ENCODE results near the gene NKX1-2. TPM values are rescaled to one million over a fixed set of nuclear protein-coding genes. Genes with fewer than 3 reads are reported as not detected.

NKX1-2 gene
- total RNA-seq, 2 experiments from 2014 or later, result not detected

- Mint-ChIP-seq H3K27ac (no peak overlapping the region), H3K4me1 (no peaks in the 10 kb centered on the region), H3K36me3 (ENCODE audit: low read depth) (no peaks in the 10 kb centered on the region), H3K4me3 (no peak overlapping the region), H3K9me3 (ENCODE audit: low read depth) (no peaks in the 10 kb centered on the region), H3K27me3 (peaks cover 2% of the 10 kb centered on the region)
- DNase-seq (no peak), ATAC-seq (no peak)
- CTCF ChIA-PET, result no interaction called here
- POLR2A ChIA-PET, result no interaction called here
- intact Hi-C loops (cut with DNase I, micrococcal nuclease), result no loop called here
Observed at GRCh38 chr10:124425227-124425962, 24.4 kb downstream of the NKX1-2 start.

- ChIA-PET POLR2A (no interaction called here), CTCF (no interaction called here)
- ATAC-seq (no peak), DNase-seq (no peak)
- Mint-ChIP-seq H3K36me3 (ENCODE audit: low read depth) (no peaks in the 10 kb centered on the region), H3K4me3 (no peak overlapping the region), H3K27ac (no peak overlapping the region), H3K9me3 (ENCODE audit: low read depth) (no peaks in the 10 kb centered on the region), H3K27me3 (peaks cover 2% of the 10 kb centered on the region), H3K4me1 (peaks cover 3% of the 10 kb centered on the region)
- intact Hi-C loops (cut with DNase I, micrococcal nuclease), result no loop called here
Observed at GRCh38 chr10:124423813-124424212, 26.0 kb downstream of the NKX1-2 start.

- Mint-ChIP-seq H3K4me1 (peaks cover 5% of the 10 kb centered on the region), H3K9me3 (ENCODE audit: low read depth) (no peaks in the 10 kb centered on the region), H3K36me3 (ENCODE audit: low read depth) (no peaks in the 10 kb centered on the region), H3K4me3 (no peak overlapping the region), H3K27ac (no peak overlapping the region), H3K27me3 (peaks cover 2% of the 10 kb centered on the region)
- DNase-seq (no peak), ATAC-seq (no peak)
- ChIA-PET CTCF (no interaction called here), POLR2A (no interaction called here)
- intact Hi-C loops (cut with DNase I, micrococcal nuclease), result no loop called here
Observed at GRCh38 chr10:124422742-124423141, 27.1 kb downstream of the NKX1-2 start.

- Mint-ChIP-seq H3K4me1 (peaks cover 16% of the 10 kb centered on the region), H3K4me3 (no peak overlapping the region), H3K27ac (no peak overlapping the region), H3K9me3 (ENCODE audit: low read depth) (no peaks in the 10 kb centered on the region), H3K36me3 (ENCODE audit: low read depth) (no peaks in the 10 kb centered on the region), H3K27me3 (peaks cover 2% of the 10 kb centered on the region)
- DNase-seq (no peak), ATAC-seq (no peak)
- ChIA-PET CTCF (interaction anchor here (0.6 to 1.7 kb wide), 3 partner anchors 17 to 327 kb away, joined by 3 to 6 read pairs (median 5); no protein-coding TSS in a partner anchor), POLR2A (interaction anchor here (0.5 kb wide), 1 partner anchor 467 kb away, joined by 5 read pairs; no protein-coding TSS in a partner anchor)
- intact Hi-C loops (cut with DNase I, micrococcal nuclease), result no loop called here
Observed at GRCh38 chr10:124420254-124420653, 29.6 kb downstream of the NKX1-2 start.

- H3K36me3 Mint-ChIP-seq (ENCODE audit: low read depth), result no peaks in the 10 kb centered on the region
Observed at GRCh38 chr10:124419635-124420034, 30.2 kb downstream of the NKX1-2 start.

GRCh38 chr10:124418726-124419501 lies 30.9 kb downstream of the NKX1-2 start, which contains the start of gene OAT:
TSS of gene OAT (minus strand) at chr10:124418923. CDS start at chr10:124412171, 6,752 bp downstream.
- Mint-ChIP-seq H3K27me3 (no peaks in the 10 kb centered on the region), H3K27ac (peak within 1 kb of the TSS; percentile 21), H3K9me3 (ENCODE audit: low read depth) (no peaks in the 10 kb centered on the region), H3K4me3 (peak within 1 kb of the TSS; percentile 78), H3K4me1 (peaks cover 16% of the 10 kb centered on the region), H3K36me3 (ENCODE audit: low read depth) (no peaks in the 10 kb centered on the region)
- ChIA-PET POLR2A (interaction anchor here (1.2 kb wide), 1 partner anchor 15 kb away, joined by 3 read pairs; no protein-coding TSS in a partner anchor), CTCF (interaction anchor here (0.7 to 2.1 kb wide), 6 partner anchors 15 to 424 kb away, joined by 3 to 8 read pairs (median 5); partner anchors contain the start of gene LHPP)
- peak; percentile 98 for ATAC-seq
- intact Hi-C loops (cut with DNase I, micrococcal nuclease), result loop anchor here (1.0 to 10.0 kb wide), 9 partner anchors 16 to 1414 kb away; partner anchors contain the start of genes LHPP (in 2 of the 2), ABRAXAS2 (in 1 of the 2), ACADSB (in 1 of the 2) and BUB3 (in 1 of the 2)
- peak; percentile 99 for DNase-seq

More at GRCh38 chr10:124419635-124420034, 30.2 kb downstream of the NKX1-2 start:
- peaks cover 2% of the 10 kb centered on the region for H3K27me3 Mint-ChIP-seq
- ChIA-PET CTCF (interaction anchor here (0.6 to 1.7 kb wide), 6 partner anchors 16 to 328 kb away, joined by 3 to 8 read pairs (median 5); partner anchors contain the start of gene LHPP), POLR2A (interaction anchor here (0.5 to 1.2 kb wide), 2 partner anchors 16 to 467 kb away, joined by 3 to 5 read pairs; no protein-coding TSS in a partner anchor)
- ATAC-seq, result no peak
- intact Hi-C loops (cut with DNase I, micrococcal nuclease), result loop anchor here (1.0 to 10.0 kb wide), 6 partner anchors 31 to 1415 kb away; partner anchors contain the start of genes LHPP (in 2 of the 2), ABRAXAS2 (in 1 of the 2), ACADSB (in 1 of the 2) and BUB3 (in 1 of the 2)
- peaks cover 16% of the 10 kb centered on the region for H3K4me1 Mint-ChIP-seq
- no peak overlapping the region for H3K27ac Mint-ChIP-seq
- H3K9me3 Mint-ChIP-seq (ENCODE audit: low read depth), result no peaks in the 10 kb centered on the region
- peak overlapping the region; percentile 78 for H3K4me3 Mint-ChIP-seq
- DNase-seq, result no peak

- peak; percentile 28 for ATAC-seq
- H3K36me3 Mint-ChIP-seq (ENCODE audit: low read depth), result no peaks in the 10 kb centered on the region
Observed at GRCh38 chr10:124417895-124418725, 31.7 kb downstream of the NKX1-2 start.

GRCh38 chr10:124416733-124417132 lies 33.1 kb downstream of the NKX1-2 start:
- ChIA-PET CTCF (interaction anchor here (0.7 to 2.8 kb wide), 4 partner anchors 10 to 27 kb away, joined by 3 to 16 read pairs (median 10); no protein-coding TSS in a partner anchor), POLR2A (no interaction called here)
- Mint-ChIP-seq H3K36me3 (ENCODE audit: low read depth) (peaks cover 3% of the 10 kb centered on the region), H3K4me1 (peaks cover 16% of the 10 kb centered on the region), H3K4me3 (no peak overlapping the region), H3K27me3 (no peaks in the 10 kb centered on the region), H3K9me3 (ENCODE audit: low read depth) (no peaks in the 10 kb centered on the region), H3K27ac (no peak overlapping the region)
- DNase-seq (no peak), ATAC-seq (no peak)
- intact Hi-C loops (cut with DNase I, micrococcal nuclease), result loop anchor here in 1 of 2 experiments (5.0 to 10.0 kb wide), 2 partner anchors 386 to 1412 kb away; partner anchors contain the start of genes ABRAXAS2, ACADSB and IKZF5

More at GRCh38 chr10:124417895-124418725, 31.7 kb downstream of the NKX1-2 start:
- DNase-seq, result peak; percentile 67
- POLR2A ChIA-PET, result interaction anchor here (1.2 kb wide), 1 partner anchor 15 kb away, joined by 3 read pairs; no protein-coding TSS in a partner anchor
- Mint-ChIP-seq H3K27me3 (no peaks in the 10 kb centered on the region), H3K4me1 (peaks cover 16% of the 10 kb centered on the region), H3K9me3 (ENCODE audit: low read depth) (no peaks in the 10 kb centered on the region), H3K27ac (no peak overlapping the region), H3K4me3 (peak overlapping the region; percentile 78)
- intact Hi-C loops (cut with DNase I, micrococcal nuclease), result loop anchor here (1.0 to 10.0 kb wide), 7 partner anchors 15 to 1413 kb away; partner anchors contain the start of genes ABRAXAS2 (in 1 of the 2), ACADSB (in 1 of the 2), BUB3 (in 1 of the 2) and IKZF5 (in 1 of the 2)
- CTCF ChIA-PET, result interaction anchor here (0.7 to 2.8 kb wide), 8 partner anchors 11 to 424 kb away, joined by 3 to 16 read pairs (median 7); partner anchors contain the start of gene LHPP

- DNase-seq (no peak), ATAC-seq (no peak)
- Mint-ChIP-seq H3K27ac (no peak overlapping the region), H3K9me3 (ENCODE audit: low read depth) (no peaks in the 10 kb centered on the region), H3K27me3 (no peaks in the 10 kb centered on the region), H3K4me1 (peaks cover 16% of the 10 kb centered on the region), H3K4me3 (no peak overlapping the region), H3K36me3 (ENCODE audit: low read depth) (peaks cover 7% of the 10 kb centered on the region)
- CTCF ChIA-PET, result interaction anchor here (0.6 to 2.8 kb wide), 5 partner anchors 10 to 376 kb away, joined by 3 to 16 read pairs (median 7); partner anchors contain the start of gene EEF1AKMT2
- POLR2A ChIA-PET, result interaction anchor here (0.9 kb wide), 1 partner anchor 24 kb away, joined by 4 read pairs; no protein-coding TSS in a partner anchor
- intact Hi-C loops (cut with DNase I, micrococcal nuclease), result loop anchor here in 1 of 2 experiments (5.0 to 10.0 kb wide), 2 partner anchors 387 to 1410 kb away; partner anchors contain the start of genes ABRAXAS2, ACADSB and IKZF5
Observed at GRCh38 chr10:124415210-124415609, 34.6 kb downstream of the NKX1-2 start.

- CTCF ChIA-PET, result interaction anchor here (1.1 to 2.3 kb wide), 2 partner anchors 10 to 327 kb away, joined by 3 to 13 read pairs; no protein-coding TSS in a partner anchor
- ATAC-seq (no peak), DNase-seq (no peak)
- no peaks in the 10 kb centered on the region for H3K27me3 Mint-ChIP-seq
- H3K4me1 Mint-ChIP-seq, result peaks cover 13% of the 10 kb centered on the region
- no peak overlapping the region for H3K27ac Mint-ChIP-seq
- POLR2A ChIA-PET, result no interaction called here
- H3K36me3 Mint-ChIP-seq (ENCODE audit: low read depth), result peaks cover 11% of the 10 kb centered on the region
- intact Hi-C loops (cut with DNase I, micrococcal nuclease), result loop anchor here in 1 of 2 experiments (10.0 kb wide), 1 partner anchor 1409 kb away; the partner anchor contains the start of genes ACADSB and IKZF5
- no peaks in the 10 kb centered on the region for H3K9me3 Mint-ChIP-seq (ENCODE audit: low read depth)
- H3K4me3 Mint-ChIP-seq, result no peak overlapping the region
Observed at GRCh38 chr10:124414076-124414475, 35.8 kb downstream of the NKX1-2 start.
